HepG2 (cell line): Measurements from ENCODE around the gene AKAP12. TPM values are rescaled to one million over a fixed set of nuclear protein-coding genes. Genes with fewer than 3 reads are reported as not detected.

Source experiments
- ASH2L ChIP-seq: fragments of 300-600, 200-600 bp; sonication (generic); IDR thresholded peaks from 2 replicates; pipeline ENCODE4 v1.7.0; 2017; ENCODE audit warnings: low read depth, mild to moderate bottlenecking, moderate library complexity, mixed read lengths, low read length; ENCODE audit not compliant: insufficient read length
- ATM ChIP-seq: fragments of 450-650 bp; IDR thresholded peaks from 2 replicates; pipeline ENCODE4 v1.7.1; 2017; ENCODE audit warnings: mild to moderate bottlenecking, borderline replicate concordance
- CENPX ChIP-seq: sonication (generic); formaldehyde crosslinking; IDR thresholded peaks from 2 replicates; pipeline ENCODE4 v1.9.0; 2021; ENCODE audit warnings: mild to moderate bottlenecking, missing genetic modification reagents, moderate library complexity
- DPF2 ChIP-seq: sonication (generic); formaldehyde crosslinking; IDR thresholded peaks from 2 replicates; pipeline ENCODE4 v1.4.0; 2020; ENCODE audit warnings: mild to moderate bottlenecking, low read depth, missing genetic modification reagents, borderline replicate concordance
- FLYWCH1 ChIP-seq: sonication (generic); formaldehyde crosslinking; IDR thresholded peaks from 2 replicates; pipeline ENCODE4 v1.8.1; 2023; ENCODE audit warnings: mild to moderate bottlenecking, missing genetic modification reagents
- FOXA1 ChIP-seq, 2 experiments: fragments of 450-650 bp in 1 of 2; sonication (generic) in 1 of 2; formaldehyde crosslinking in 1 of 2; IDR thresholded peaks; 2 replicates each; pipeline versions ENCODE4 v1.4.0 to v1.6.1; 2016 to 2020; ENCODE audit warnings: missing genetic modification reagents in 1 of 2
- GATAD2A ChIP-seq: IDR thresholded peaks from 2 replicates; pipeline ENCODE4 v1.6.1; 2016
- GTF2F1 ChIP-seq: fragments of 150-350 bp; IDR thresholded peaks from 2 replicates; pipeline ENCODE4 v1.6.1; 2014; ENCODE audit warnings: low read length
- KLF16 ChIP-seq, 2 experiments: sonication (generic) in 1 of 2; formaldehyde crosslinking in 1 of 2; IDR thresholded peaks; 2 replicates each; pipeline versions ENCODE4 v1.6.1 to v1.8.0; 2016 to 2023; ENCODE audit warnings: missing genetic modification reagents in 2 of 2, missing compliant biosample characterization in 1 of 2
- MAFF ChIP-seq: IDR thresholded peaks from 2 replicates; pipeline ENCODE4 v1.6.1; 2011; ENCODE audit warnings: low read depth, low read length, improper control_type of control experiment
- NAIF1 ChIP-seq: sonication (generic); formaldehyde crosslinking; IDR thresholded peaks from 2 replicates; pipeline ENCODE4 v1.5.0; 2020; ENCODE audit warnings: mild to moderate bottlenecking, missing genetic modification reagents, borderline replicate concordance
- PITX1 ChIP-seq: sonication (generic); formaldehyde crosslinking; IDR thresholded peaks from 2 replicates; pipeline ENCODE4 v1.5.1; 2020; ENCODE audit warnings: mild to moderate bottlenecking, missing genetic modification reagents
- POLR2AphosphoS2 ChIP-seq: IDR thresholded peaks from 2 replicates; pipeline ENCODE4 v1.6.1; 2011; ENCODE audit warnings: low read depth, low read length, improper control_type of control experiment
- TAF15 ChIP-seq: fragments of 200-400 bp; formaldehyde crosslinking; IDR thresholded peaks from one replicate; pipeline ENCODE4 v1.6.1; 2018; ENCODE audit warnings: mild to moderate bottlenecking, low read depth, low read length; ENCODE audit not compliant: poor library complexity, severe bottlenecking
- ZEB1 ChIP-seq: IDR thresholded peaks from 2 replicates; pipeline ENCODE4 v1.6.1; 2012; ENCODE audit warnings: mild to moderate bottlenecking, low read depth, inconsistent platforms; ENCODE audit not compliant: insufficient replicate concordance
- ZFP1 ChIP-seq: IDR thresholded peaks from 2 replicates; pipeline ENCODE4 v1.6.1; 2016
- ZNF501 ChIP-seq: sonication (generic); formaldehyde crosslinking; IDR thresholded peaks from 2 replicates; pipeline ENCODE4 v1.5.1; 2020; ENCODE audit warnings: mild to moderate bottlenecking, moderate library complexity, missing genetic modification reagents
- ZNF615 ChIP-seq: sonication (generic); formaldehyde crosslinking; IDR thresholded peaks from 2 replicates; pipeline ENCODE4 v1.5.0; 2020; ENCODE audit warnings: mild to moderate bottlenecking, missing genetic modification reagents, borderline replicate concordance
- ZNF724P ChIP-seq: sonication (generic); formaldehyde crosslinking; IDR thresholded peaks from 2 replicates; pipeline ENCODE4 v1.8.0; 2022; ENCODE audit warnings: missing genetic modification reagents, borderline replicate concordance
- ZSCAN20 ChIP-seq: sonication (generic); formaldehyde crosslinking; IDR thresholded peaks from 2 replicates; pipeline ENCODE4 v1.4.0; 2020; ENCODE audit warnings: missing genetic modification reagents, mild to moderate bottlenecking, borderline replicate concordance
- polyA plus RNA-seq, 8 experiments: library from polyadenylated mRNA; depleted of rRNA in 3 of 8; stranded (reverse) in 7 of 8; unstranded in 1 of 8; fragments of >200 nt; fragmentation: Illumina TruSeq in 4 of 8; extraction: Trizol in 4 of 8; gene quantifications; 2 replicates each; pipeline versions ENCODE4 v1.2.1 to v1.2.3, GENCODE V29; 2011 to 2016; ENCODE audit warnings: low read depth in 4 of 8, missing spikeins in 1 of 8, mixed read lengths in 1 of 8; ENCODE audit not compliant: insufficient read depth in 1 of 8
- total RNA-seq, 5 experiments: library from RNA; depleted of rRNA; stranded (reverse); fragments of >200 nt; fragmentation: Illumina TruSeq; extraction: Trizol; gene quantifications; 2 replicates each; pipeline ENCODE4 v1.2.3, GENCODE V29; 2016; ENCODE audit warnings: low read depth in 1 of 5
- TF ChIP-seq, protein P1 (sequence below), 2 experiments: sonication (generic) in 1 of 2; formaldehyde crosslinking in 1 of 2; IDR thresholded peaks; 2 replicates each; pipeline versions ENCODE4 v1.4.0 to v1.6.1; 2016 to 2020; ENCODE audit warnings: borderline replicate concordance in 1 of 2, low read depth in 1 of 2, mild to moderate bottlenecking in 1 of 2, missing genetic modification reagents in 1 of 2
- TF ChIP-seq, protein P2 (sequence below), 2 experiments: sonication (generic) in 1 of 2; formaldehyde crosslinking in 1 of 2; IDR thresholded peaks; 2 replicates each; pipeline versions ENCODE4 v1.5.1 to v1.6.1; 2011 to 2020; ENCODE audit warnings: borderline replicate concordance in 1 of 2, low read depth in 1 of 2, low read length in 1 of 2, mild to moderate bottlenecking in 1 of 2, missing genetic modification reagents in 1 of 2, moderate library complexity in 1 of 2

The AKAP12 gene
- total and polyA plus RNA-seq, 2 of the 13 experiments (the other 11 are each of a cell fraction or from before 2014, with no cell fraction given): 10.6 to 19.0 TPM

DNA sequence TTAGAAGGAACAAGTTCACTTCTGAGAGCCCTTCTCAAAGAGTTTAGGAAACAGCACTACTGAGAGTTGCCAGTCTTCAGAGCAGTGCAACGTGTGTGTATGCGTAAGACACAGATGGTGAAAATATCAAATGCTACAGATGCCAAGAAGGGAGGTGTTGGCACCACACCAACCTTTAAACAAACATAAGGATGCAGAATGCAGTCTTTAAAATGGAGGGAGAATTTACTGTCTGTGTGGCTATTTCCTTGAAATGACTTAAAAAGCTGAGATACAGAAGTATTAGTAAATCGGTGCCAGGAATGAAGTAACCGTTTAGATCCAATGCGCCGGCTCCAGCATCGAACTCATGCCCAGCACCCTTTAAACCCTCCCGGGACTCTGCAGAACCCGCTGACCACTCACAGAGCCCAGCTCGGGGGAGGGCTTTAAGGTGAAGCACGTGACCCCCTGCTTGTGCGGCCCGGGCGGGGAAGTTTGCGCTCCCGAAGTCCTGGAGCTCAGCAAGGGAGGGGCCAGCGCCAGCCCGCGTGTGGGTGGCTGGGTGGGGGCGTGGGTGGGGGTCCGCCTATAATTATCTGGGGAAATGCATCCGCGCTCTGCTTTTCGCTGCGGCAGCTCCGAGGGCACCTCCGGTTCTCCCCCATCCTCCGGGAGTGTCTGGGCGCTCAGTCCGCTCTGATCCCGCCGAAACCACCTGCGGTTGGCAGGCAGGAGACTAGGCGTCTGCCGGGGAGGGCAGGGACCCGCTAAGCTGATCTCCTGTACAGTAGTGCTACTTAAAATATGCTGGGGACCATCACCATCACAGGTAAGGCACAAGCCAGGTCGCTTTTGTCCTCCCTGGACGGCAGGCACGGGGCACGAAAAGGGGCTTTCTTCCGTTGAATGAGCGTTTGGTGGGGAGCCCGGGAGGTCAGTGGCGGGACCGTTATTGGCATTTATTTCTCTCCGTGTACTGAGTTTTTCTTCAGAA is 85.6 kb downstream of the AKAP12 start (continued):
- TF ChIP-seq ZNF501 (CRISPR knock-in tag): no peak
- peak; percentile 50 for TF ChIP-seq ASH2L
- TF ChIP-seq POLR2AphosphoS2: no peak
- TF ChIP-seq, protein P1, sequence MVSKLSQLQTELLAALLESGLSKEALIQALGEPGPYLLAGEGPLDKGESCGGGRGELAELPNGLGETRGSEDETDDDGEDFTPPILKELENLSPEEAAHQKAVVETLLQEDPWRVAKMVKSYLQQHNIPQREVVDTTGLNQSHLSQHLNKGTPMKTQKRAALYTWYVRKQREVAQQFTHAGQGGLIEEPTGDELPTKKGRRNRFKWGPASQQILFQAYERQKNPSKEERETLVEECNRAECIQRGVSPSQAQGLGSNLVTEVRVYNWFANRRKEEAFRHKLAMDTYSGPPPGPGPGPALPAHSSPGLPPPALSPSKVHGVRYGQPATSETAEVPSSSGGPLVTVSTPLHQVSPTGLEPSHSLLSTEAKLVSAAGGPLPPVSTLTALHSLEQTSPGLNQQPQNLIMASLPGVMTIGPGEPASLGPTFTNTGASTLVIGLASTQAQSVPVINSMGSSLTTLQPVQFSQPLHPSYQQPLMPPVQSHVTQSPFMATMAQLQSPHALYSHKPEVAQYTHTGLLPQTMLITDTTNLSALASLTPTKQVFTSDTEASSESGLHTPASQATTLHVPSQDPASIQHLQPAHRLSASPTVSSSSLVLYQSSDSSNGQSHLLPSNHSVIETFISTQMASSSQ (IDR thresholded peaks at IDR 0.05; ENCODE audit: low read depth): no peak
- TF ChIP-seq, protein P1 (CRISPR knock-in tag; IDR thresholded peaks at IDR 0.05; ENCODE audit: borderline replicate concordance): no peak; the same call in 1 of the 2 replicates
- TF ChIP-seq TAF15: peak; percentile 32
- TF ChIP-seq GATAD2A (CRISPR knock-in tag): peak; percentile 14; the same call in 1 of the 2 replicates
- no peak for TF ChIP-seq DPF2 (CRISPR knock-in tag)
- no peak for TF ChIP-seq MAFF
- TF ChIP-seq KLF16 (CRISPR knock-in tag; IDR thresholded peaks at IDR 0.05): 0 out of 4 replicates have a peak, but pooled peaks of 1 of the 2 experiments have one; percentile 22
- no peak for TF ChIP-seq ATM
- no peak for TF ChIP-seq ZEB1
- TF ChIP-seq ZFP1 (CRISPR knock-in tag): no peak
- TF ChIP-seq ZSCAN20 (CRISPR knock-in tag): no peak
- TF ChIP-seq FLYWCH1 (CRISPR knock-in tag): no peak
- TF ChIP-seq ZNF615 (CRISPR knock-in tag): no peak
- 0 out of 2 replicates have a peak, but pooled peaks have one; percentile 13 for TF ChIP-seq PITX1 (CRISPR knock-in tag)
- no peak for TF ChIP-seq FOXA1 (IDR thresholded peaks at IDR 0.05)
- no peak for TF ChIP-seq FOXA1 (CRISPR knock-in tag; IDR thresholded peaks at IDR 0.05)
- no peak for TF ChIP-seq CENPX (CRISPR knock-in tag)
- TF ChIP-seq NAIF1 (CRISPR knock-in tag): no peak
- TF ChIP-seq, protein P2, sequence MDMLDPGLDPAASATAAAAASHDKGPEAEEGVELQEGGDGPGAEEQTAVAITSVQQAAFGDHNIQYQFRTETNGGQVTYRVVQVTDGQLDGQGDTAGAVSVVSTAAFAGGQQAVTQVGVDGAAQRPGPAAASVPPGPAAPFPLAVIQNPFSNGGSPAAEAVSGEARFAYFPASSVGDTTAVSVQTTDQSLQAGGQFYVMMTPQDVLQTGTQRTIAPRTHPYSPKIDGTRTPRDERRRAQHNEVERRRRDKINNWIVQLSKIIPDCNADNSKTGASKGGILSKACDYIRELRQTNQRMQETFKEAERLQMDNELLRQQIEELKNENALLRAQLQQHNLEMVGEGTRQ (IDR thresholded peaks at IDR 0.05; ENCODE audit: low read depth, low read length): peak; percentile 56; the same call in 1 of the 2 replicates
- TF ChIP-seq, protein P2 (CRISPR knock-in tag; IDR thresholded peaks at IDR 0.05; ENCODE audit: borderline replicate concordance): peak; percentile 74; the same call in 1 of the 2 replicates
- no peak for TF ChIP-seq ZNF724P (CRISPR knock-in tag)
- no peak for TF ChIP-seq GTF2F1
